CD4-positive, alpha-beta T cell treated with Interleukin-2 at 100 ng/mL for 4 hours (primary cell): ENCODE results near the gene EFCAB7.
"Not testable (repeated sequence)": the region's sequence is repeated elsewhere in the genome, so short reads cannot be mapped to it uniquely, and the experiment has no call there.

Experiments used
- DNase-seq: peaks from one replicate; pipeline ENCODE4 v3.0.0-alpha.2; 2020; ENCODE audit warnings: low spot score

EFCAB7 gene

GRCh38 chr1:63555480-63555879 is 32.2 kb downstream of the EFCAB7 start:
- no peak for DNase-seq

GRCh38 chr1:63557365-63557987 is 34.2 kb downstream of the EFCAB7 start:
- peak; percentile 6 for DNase-seq

GRCh38 chr1:63559357-63559756 is 36.0 kb downstream of the EFCAB7 start:
- DNase-seq, result no peak

- DNase-seq, result no peak
Observed at GRCh38 chr1:63563745-63564144, 40.4 kb downstream of the EFCAB7 start.

- no peak for DNase-seq
Observed at GRCh38 chr1:63569068-63569467, 45.7 kb downstream of the EFCAB7 start.

- no peak for DNase-seq
Observed at GRCh38 chr1:63569640-63570316, 46.5 kb downstream of the EFCAB7 start.

- DNase-seq, result not testable (repeated sequence)
Observed at GRCh38 chr1:63572686-63573085, 49.4 kb downstream of the EFCAB7 start.

GRCh38 chr1:63574203-63574796 is 51.0 kb downstream of the EFCAB7 start:
- DNase-seq, result not testable (repeated sequence)

GRCh38 chr1:63575340-63575826 is 52.1 kb downstream of the EFCAB7 start:
- peak; percentile 61 for DNase-seq

GRCh38 chr1:63586326-63586725 is 63.0 kb downstream of the EFCAB7 start:
- DNase-seq, result not testable (repeated sequence)

- no peak for DNase-seq
Observed at GRCh38 chr1:63590166-63590560, 66.8 kb downstream of the EFCAB7 start.

GRCh38 chr1:63592536-63593302 is 69.4 kb downstream of the EFCAB7 start:
- no peak for DNase-seq

GRCh38 chr1:63593303-63593885 is 70.1 kb downstream of the EFCAB7 start, which contains the start of gene PGM1:
Gene PGM1 (plus strand): TSS chr1:63593411. CDS start chr1:63593489, 78 bp downstream.
- DNase-seq, result peak; percentile 73

- peak; percentile 73 for DNase-seq
Observed at GRCh38 chr1:63593886-63594605, 70.7 kb downstream of the EFCAB7 start.

- no peak for DNase-seq
Observed at GRCh38 chr1:63595435-63595834, 72.1 kb downstream of the EFCAB7 start.

GRCh38 chr1:63599799-63600198 is 76.5 kb downstream of the EFCAB7 start:
- DNase-seq, result no peak

GRCh38 chr1:63600248-63600647 is 76.9 kb downstream of the EFCAB7 start:
- no peak for DNase-seq

GRCh38 chr1:63601061-63601460 is 77.7 kb downstream of the EFCAB7 start:
- DNase-seq, result no peak

GRCh38 chr1:63601463-63601862 is 78.1 kb downstream of the EFCAB7 start:
- DNase-seq, result no peak

- no peak for DNase-seq
Observed at GRCh38 chr1:63601912-63602311, 78.6 kb downstream of the EFCAB7 start.

- no peak for DNase-seq
Observed at GRCh38 chr1:63602629-63603028, 79.3 kb downstream of the EFCAB7 start.
